ENCODE data around the gene FAM25A.

Gene FAM25A

GRCh38 chr10:87059401-87059800, 39.3 kb downstream of the FAM25A start:
- DNase-seq (ENCODE audit: low read depth in 2 of 2, low spot score in 1 of 2): no peak

DNA sequence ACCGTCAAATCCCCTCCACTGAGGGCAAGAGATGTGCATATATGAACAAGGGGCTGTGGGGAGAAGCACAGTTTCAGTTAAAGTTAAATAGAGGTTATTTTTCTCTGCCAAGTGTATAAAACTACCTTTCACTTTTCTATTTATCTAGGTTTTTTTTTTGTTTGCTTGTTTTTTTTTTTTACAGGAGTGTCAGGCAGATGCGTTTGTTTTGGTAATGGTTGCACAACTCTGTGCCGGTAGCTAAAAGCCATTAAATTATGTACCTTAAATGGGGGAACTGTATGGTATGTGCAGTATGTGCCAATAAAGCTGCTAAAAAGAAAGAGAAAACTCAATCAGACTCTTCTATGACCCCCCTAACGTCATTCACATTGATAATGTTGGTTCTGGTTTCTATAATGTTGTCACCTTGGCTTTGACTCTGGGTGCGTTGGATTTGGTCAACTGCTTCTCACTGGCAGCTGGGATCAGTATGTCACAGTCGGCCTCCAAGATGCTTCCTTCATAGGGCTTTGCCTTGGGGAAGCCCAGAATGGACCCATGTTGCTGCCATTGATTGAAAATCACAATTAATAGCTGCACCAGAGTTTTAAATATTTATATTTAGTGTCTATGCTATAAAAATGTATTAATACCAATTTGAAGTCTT, 40.3 kb downstream of the FAM25A start:
- no peak for DNase-seq (ENCODE audit: low read depth in 2 of 2, low spot score in 1 of 2)

- DNase-seq (ENCODE audit: low read depth in 2 of 2, low spot score in 1 of 2): no peak
Observed at GRCh38 chr10:87064651-87065050, 44.6 kb downstream of the FAM25A start.

DNA sequence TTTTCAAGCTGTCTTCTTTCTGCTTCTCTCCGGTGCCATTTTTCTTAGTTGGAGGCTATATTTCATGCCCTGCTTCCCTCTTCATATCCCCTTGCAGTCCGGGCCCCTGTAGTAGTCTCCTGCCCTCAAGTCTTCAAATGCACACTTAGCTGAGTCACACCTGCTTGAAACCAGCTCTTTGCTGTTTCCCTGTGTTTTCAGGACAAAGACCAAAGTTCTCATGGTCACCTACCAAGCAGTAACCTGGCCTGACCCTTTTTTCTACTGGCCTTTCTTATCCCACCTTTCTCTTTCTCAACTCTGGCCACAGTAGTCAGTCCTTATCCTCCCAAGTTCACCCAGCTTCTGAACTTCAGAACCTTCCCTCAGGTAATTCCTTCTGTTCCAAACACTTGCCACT, 46.1 kb downstream of the FAM25A start:
- no peak for DNase-seq (ENCODE audit: low read depth in 2 of 2, low spot score in 1 of 2)

GRCh38 chr10:87066865-87067264, 46.8 kb downstream of the FAM25A start:
- DNase-seq (ENCODE audit: low read depth in 2 of 2, low spot score in 1 of 2): no peak

DNA sequence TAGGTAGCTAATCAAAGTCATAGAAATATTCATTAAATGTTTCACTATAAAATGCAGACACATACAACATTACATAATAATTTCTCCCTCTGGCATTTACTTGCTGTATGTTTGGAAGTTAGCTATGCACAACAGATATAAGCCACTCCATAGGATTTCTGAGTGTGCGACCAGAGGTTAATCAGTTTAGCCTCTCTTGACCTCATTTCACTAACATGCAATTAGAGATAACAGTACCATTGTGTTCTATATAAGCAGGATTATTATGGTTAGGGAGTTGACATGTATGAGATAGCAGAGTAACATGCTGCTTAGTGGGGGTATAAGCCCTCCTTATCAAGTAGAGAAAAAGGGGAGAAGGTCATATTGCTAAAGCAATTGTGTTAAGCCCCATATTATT, 48.2 kb downstream of the FAM25A start:
- DNase-seq (ENCODE audit: low read depth in 2 of 2, low spot score in 1 of 2): no peak

DNA sequence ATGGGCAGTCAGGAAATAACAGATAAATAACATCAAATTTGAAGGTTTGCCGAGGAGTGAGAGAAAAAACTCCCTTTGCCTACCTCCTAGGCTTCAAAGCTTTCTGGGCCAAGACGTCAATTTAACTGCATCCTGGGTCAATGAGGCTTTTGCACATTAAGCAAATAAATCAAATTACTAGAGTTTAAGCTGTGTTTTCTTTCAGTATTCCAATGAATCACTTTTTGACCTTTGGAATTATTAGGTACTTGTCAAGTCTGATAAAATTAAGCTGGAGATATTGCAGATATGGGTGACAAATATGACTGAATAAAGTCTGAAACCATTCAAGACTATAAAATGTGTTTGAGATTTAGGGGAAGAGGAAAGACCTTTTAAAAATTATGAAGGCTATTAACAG, 52.4 kb downstream of the FAM25A start:
- DNase-seq (ENCODE audit: low read depth in 2 of 2, low spot score in 1 of 2): no peak

Measured in stimulated activated CD8-positive, alpha-beta memory T cell treated with anti-CD3 and anti-CD28 coated beads, Interleukin-4, amount 100 ng/mL, for 1 hour (primary cell).